HepG2 (cell line): ENCODE data around the gene SDE2. TPM values are rescaled to one million over a fixed set of nuclear protein-coding genes. Genes with fewer than 3 reads are reported as not detected.

Source experiments
- ARHGAP35 ChIP-seq: sonication (generic); formaldehyde crosslinking; IDR thresholded peaks from 2 replicates; pipeline ENCODE4 v1.9.0; 2022; ENCODE audit warnings: mild to moderate bottlenecking, inconsistent platforms, moderate library complexity, missing genetic modification reagents, borderline replicate concordance
- CHD4 ChIP-seq: fragments of 200-600 bp; sonication (generic); IDR thresholded peaks from 2 replicates; pipeline ENCODE4 v1.7.0; 2017; ENCODE audit warnings: mild to moderate bottlenecking, low read length, borderline replicate concordance
- DMAP1 ChIP-seq: IDR thresholded peaks from 2 replicates; pipeline ENCODE4 v1.6.1; 2016
- EED ChIP-seq: sonication (generic); formaldehyde crosslinking; IDR thresholded peaks from 2 replicates; pipeline ENCODE4 v1.5.0; 2020; ENCODE audit warnings: mild to moderate bottlenecking, missing genetic modification reagents
- ETV5 ChIP-seq: IDR thresholded peaks from 2 replicates; pipeline ENCODE4 v1.6.1; 2018; ENCODE audit warnings: missing biosample characterization, missing genetic modification reagents, inconsistent platforms, borderline replicate concordance
- HOXA7 ChIP-seq: sonication (generic); formaldehyde crosslinking; IDR thresholded peaks from 2 replicates; pipeline ENCODE4 v1.8.1; 2022; ENCODE audit warnings: mild to moderate bottlenecking, missing genetic modification reagents, moderate library complexity
- KDM5A ChIP-seq: fragments of 200-600 bp; sonication (generic); IDR thresholded peaks from 2 replicates; pipeline ENCODE4 v1.7.0; 2018; ENCODE audit warnings: antibody characterized with exemption, mild to moderate bottlenecking, low read length, borderline replicate concordance
- LCORL ChIP-seq, 2 experiments: fragments of 450-650 bp in 1 of 2; sonication (generic) in 1 of 2; formaldehyde crosslinking in 1 of 2; IDR thresholded peaks; 2 replicates each; pipeline versions ENCODE4 v1.5.0 to v1.6.1; 2017 to 2020; ENCODE audit warnings: antibody characterized with exemption in 1 of 2, missing genetic modification reagents in 1 of 2
- MXD4 ChIP-seq: IDR thresholded peaks from 2 replicates; pipeline ENCODE4 v1.6.1; 2016; ENCODE audit warnings: mild to moderate bottlenecking, missing biosample characterization, missing genetic modification reagents
- MZF1 ChIP-seq: sonication (generic); formaldehyde crosslinking; IDR thresholded peaks from 2 replicates; pipeline ENCODE4 v1.8.1; 2023; ENCODE audit warnings: mild to moderate bottlenecking, missing genetic modification reagents, borderline replicate concordance
- NFYB ChIP-seq: sonication (generic); formaldehyde crosslinking; IDR thresholded peaks from 2 replicates; pipeline ENCODE4 v1.4.0; 2020; ENCODE audit warnings: missing genetic modification reagents
- RORA ChIP-seq: sonication (generic); formaldehyde crosslinking; IDR thresholded peaks from 2 replicates; pipeline ENCODE4 v1.5.0; 2020; ENCODE audit warnings: mild to moderate bottlenecking, missing genetic modification reagents, moderate library complexity
- RXRB ChIP-seq: IDR thresholded peaks from 2 replicates; pipeline ENCODE4 v1.6.1; 2016; ENCODE audit warnings: borderline replicate concordance, missing genetic modification reagents, missing compliant biosample characterization
- SNAPC2 ChIP-seq: sonication (generic); formaldehyde crosslinking; IDR thresholded peaks from 2 replicates; pipeline ENCODE4 v1.8.1; 2022; ENCODE audit warnings: mild to moderate bottlenecking, missing genetic modification reagents
- TGIF2 ChIP-seq: IDR thresholded peaks from 2 replicates; pipeline ENCODE4 v1.6.1; 2016; ENCODE audit warnings: control low read depth, missing compliant biosample characterization
- ZNF816 ChIP-seq: sonication (generic); formaldehyde crosslinking; IDR thresholded peaks from 2 replicates; pipeline ENCODE4 v1.8.0; 2022; ENCODE audit warnings: missing genetic modification reagents, mild to moderate bottlenecking, borderline replicate concordance
- polyA plus RNA-seq, 8 experiments: library from polyadenylated mRNA; depleted of rRNA in 3 of 8; stranded (reverse) in 7 of 8; unstranded in 1 of 8; fragments of >200 nt; fragmentation: Illumina TruSeq in 4 of 8; extraction: Trizol in 4 of 8; gene quantifications; 2 replicates each; pipeline versions ENCODE4 v1.2.1 to v1.2.3, GENCODE V29; 2011 to 2016; ENCODE audit warnings: low read depth in 4 of 8, missing spikeins in 1 of 8, mixed read lengths in 1 of 8; ENCODE audit not compliant: insufficient read depth in 1 of 8
- total RNA-seq, 5 experiments: library from RNA; depleted of rRNA; stranded (reverse); fragments of >200 nt; fragmentation: Illumina TruSeq; extraction: Trizol; gene quantifications; 2 replicates each; pipeline ENCODE4 v1.2.3, GENCODE V29; 2016; ENCODE audit warnings: low read depth in 1 of 5
- TF ChIP-seq, protein P1 (sequence below): fragments of 450-650 bp; IDR thresholded peaks from 2 replicates; pipeline ENCODE4 v1.6.1; 2017
- TF ChIP-seq, protein P2 (sequence below): sonication (generic); formaldehyde crosslinking; IDR thresholded peaks from 2 replicates; pipeline ENCODE4 v1.5.1; 2020; ENCODE audit warnings: mild to moderate bottlenecking, missing genetic modification reagents, moderate library complexity
- TF ChIP-seq, protein P3 (sequence below): sonication (generic); formaldehyde crosslinking; IDR thresholded peaks from 2 replicates; pipeline ENCODE4 v1.8.0; 2022; ENCODE audit warnings: low read depth, missing genetic modification reagents
- TF ChIP-seq, protein P4 (sequence below): sonication (generic); formaldehyde crosslinking; conservative IDR thresholded peaks from 2 replicates; pipeline ENCODE4 v1.8.0; 2022; ENCODE audit warnings: missing genetic modification reagents

Gene SDE2
- total and polyA plus RNA-seq, 2 of the 13 experiments (the other 11 are each of a cell fraction or from before 2014, with no cell fraction given) = 10.8 to 19.6 TPM

DNA sequence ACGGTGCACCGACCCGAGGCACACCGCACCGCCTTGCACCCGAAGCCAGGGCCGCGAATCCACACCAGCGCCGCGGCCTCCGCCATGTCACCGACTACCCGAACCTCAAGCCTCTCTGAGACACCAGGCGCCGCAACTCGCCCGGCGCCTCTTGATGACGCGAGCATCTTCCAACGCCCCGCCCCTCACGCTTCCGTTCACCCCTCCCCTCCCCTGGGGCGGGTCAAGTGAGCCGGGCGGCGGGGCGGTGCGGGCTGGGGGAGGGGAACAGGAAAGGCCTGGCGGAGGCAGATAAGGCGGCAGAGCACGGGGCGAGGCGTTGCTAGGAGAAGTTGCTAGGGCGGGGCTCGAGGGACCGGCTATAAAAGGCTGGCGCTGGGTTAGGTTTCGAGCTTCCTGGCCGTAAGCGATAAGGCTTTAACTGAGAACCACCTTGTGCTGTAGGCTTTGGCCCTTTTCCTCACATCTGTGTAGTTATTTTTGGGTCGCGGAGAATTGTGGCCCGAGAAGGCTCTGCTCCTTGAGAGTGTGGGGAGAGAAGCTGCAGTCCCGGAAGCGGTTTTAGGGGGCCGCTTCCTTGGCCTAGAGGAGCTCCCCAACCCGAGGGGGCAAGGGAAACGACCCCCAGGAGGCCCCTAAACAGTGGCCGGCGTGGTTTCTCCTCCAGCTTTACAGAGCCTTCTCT, at the start of gene SDE2 (continued):
- TF ChIP-seq ARHGAP35 (CRISPR knock-in tag) (0 out of 2 replicates have a peak, but pooled peaks have one; percentile 31), ETV5 (CRISPR knock-in tag) (peak; percentile 83; the same call in 1 of the 2 replicates), TGIF2 (CRISPR knock-in tag) (peak; percentile 86), MXD4 (no peak), SNAPC2 (CRISPR knock-in tag) (0 out of 2 replicates have a peak, but pooled peaks have one; percentile 16), RORA (CRISPR knock-in tag) (no peak), NFYB (peak; percentile 22; the same call in 1 of the 2 replicates), DMAP1 (CRISPR knock-in tag) (peak; percentile 61), RXRB (CRISPR knock-in tag) (peak; percentile 52), LCORL (IDR thresholded peaks at IDR 0.05) (no peak), LCORL (CRISPR knock-in tag; IDR thresholded peaks at IDR 0.05) (no peak; the same call in 1 of the 2 replicates), ZNF816 (CRISPR knock-in tag) (peak; percentile 72; the same call in 1 of the 2 replicates), MZF1 (CRISPR knock-in tag) (no peak), CHD4 (no peak), HOXA7 (no peak), KDM5A (peak; percentile 94), EED (CRISPR knock-in tag) (no peak)
- TF ChIP-seq, protein P1, sequence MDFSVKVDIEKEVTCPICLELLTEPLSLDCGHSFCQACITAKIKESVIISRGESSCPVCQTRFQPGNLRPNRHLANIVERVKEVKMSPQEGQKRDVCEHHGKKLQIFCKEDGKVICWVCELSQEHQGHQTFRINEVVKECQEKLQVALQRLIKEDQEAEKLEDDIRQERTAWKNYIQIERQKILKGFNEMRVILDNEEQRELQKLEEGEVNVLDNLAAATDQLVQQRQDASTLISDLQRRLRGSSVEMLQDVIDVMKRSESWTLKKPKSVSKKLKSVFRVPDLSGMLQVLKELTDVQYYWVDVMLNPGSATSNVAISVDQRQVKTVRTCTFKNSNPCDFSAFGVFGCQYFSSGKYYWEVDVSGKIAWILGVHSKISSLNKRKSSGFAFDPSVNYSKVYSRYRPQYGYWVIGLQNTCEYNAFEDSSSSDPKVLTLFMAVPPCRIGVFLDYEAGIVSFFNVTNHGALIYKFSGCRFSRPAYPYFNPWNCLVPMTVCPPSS = no peak
- TF ChIP-seq, protein P2, sequence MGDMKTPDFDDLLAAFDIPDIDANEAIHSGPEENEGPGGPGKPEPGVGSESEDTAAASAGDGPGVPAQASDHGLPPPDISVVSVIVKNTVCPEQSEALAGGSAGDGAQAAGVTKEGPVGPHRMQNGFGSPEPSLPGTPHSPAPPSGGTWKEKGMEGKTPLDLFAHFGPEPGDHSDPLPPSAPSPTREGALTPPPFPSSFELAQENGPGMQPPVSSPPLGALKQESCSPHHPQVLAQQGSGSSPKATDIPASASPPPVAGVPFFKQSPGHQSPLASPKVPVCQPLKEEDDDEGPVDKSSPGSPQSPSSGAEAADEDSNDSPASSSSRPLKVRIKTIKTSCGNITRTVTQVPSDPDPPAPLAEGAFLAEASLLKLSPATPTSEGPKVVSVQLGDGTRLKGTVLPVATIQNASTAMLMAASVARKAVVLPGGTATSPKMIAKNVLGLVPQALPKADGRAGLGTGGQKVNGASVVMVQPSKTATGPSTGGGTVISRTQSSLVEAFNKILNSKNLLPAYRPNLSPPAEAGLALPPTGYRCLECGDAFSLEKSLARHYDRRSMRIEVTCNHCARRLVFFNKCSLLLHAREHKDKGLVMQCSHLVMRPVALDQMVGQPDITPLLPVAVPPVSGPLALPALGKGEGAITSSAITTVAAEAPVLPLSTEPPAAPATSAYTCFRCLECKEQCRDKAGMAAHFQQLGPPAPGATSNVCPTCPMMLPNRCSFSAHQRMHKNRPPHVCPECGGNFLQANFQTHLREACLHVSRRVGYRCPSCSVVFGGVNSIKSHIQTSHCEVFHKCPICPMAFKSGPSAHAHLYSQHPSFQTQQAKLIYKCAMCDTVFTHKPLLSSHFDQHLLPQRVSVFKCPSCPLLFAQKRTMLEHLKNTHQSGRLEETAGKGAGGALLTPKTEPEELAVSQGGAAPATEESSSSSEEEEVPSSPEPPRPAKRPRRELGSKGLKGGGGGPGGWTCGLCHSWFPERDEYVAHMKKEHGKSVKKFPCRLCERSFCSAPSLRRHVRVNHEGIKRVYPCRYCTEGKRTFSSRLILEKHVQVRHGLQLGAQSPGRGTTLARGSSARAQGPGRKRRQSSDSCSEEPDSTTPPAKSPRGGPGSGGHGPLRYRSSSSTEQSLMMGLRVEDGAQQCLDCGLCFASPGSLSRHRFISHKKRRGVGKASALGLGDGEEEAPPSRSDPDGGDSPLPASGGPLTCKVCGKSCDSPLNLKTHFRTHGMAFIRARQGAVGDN (CRISPR knock-in tag) = peak; percentile 77
- TF ChIP-seq, protein P3, sequence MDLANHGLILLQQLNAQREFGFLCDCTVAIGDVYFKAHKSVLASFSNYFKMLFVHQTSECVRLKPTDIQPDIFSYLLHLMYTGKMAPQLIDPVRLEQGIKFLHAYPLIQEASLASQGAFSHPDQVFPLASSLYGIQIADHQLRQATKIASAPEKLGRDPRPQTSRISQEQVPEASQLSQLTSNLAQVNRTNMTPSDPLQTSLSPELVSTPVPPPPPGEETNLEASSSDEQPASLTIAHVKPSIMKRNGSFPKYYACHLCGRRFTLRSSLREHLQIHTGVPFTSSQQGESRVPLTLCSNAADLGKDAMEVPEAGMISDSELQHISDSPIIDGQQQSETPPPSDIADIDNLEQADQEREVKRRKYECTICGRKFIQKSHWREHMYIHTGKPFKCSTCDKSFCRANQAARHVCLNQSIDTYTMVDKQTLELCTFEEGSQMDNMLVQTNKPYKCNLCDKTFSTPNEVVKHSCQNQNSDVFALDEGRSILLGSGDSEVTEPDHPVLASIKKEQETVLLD (CRISPR knock-in tag) = peak; percentile 85
- TF ChIP-seq, protein P4, sequence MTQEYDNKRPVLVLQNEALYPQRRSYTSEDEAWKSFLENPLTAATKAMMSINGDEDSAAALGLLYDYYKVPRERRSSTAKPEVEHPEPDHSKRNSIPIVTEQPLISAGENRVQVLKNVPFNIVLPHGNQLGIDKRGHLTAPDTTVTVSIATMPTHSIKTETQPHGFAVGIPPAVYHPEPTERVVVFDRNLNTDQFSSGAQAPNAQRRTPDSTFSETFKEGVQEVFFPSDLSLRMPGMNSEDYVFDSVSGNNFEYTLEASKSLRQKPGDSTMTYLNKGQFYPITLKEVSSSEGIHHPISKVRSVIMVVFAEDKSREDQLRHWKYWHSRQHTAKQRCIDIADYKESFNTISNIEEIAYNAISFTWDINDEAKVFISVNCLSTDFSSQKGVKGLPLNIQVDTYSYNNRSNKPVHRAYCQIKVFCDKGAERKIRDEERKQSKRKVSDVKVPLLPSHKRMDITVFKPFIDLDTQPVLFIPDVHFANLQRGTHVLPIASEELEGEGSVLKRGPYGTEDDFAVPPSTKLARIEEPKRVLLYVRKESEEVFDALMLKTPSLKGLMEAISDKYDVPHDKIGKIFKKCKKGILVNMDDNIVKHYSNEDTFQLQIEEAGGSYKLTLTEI (CRISPR knock-in tag) = no peak
